ENCODE data around the gene MARF1. TPM values are rescaled to one million over a fixed set of nuclear protein-coding genes. Genes with fewer than 3 reads are reported as not detected.

MARF1 gene
- total and polyA plus RNA-seq, 2 of the 8 experiments (the other 6 are each of a cell fraction or from before 2014, with no cell fraction given), result 5.6 to 31.4 TPM

- no peaks in the 10 kb centered on the region for H3K9me3 ChIP-seq (ENCODE audit: insufficient read depth in 2 of 2, low read depth in 1 of 2, low read length in 1 of 2)
- H3K56ac ChIP-seq (replicated peaks; ENCODE audit: insufficient read length, low read depth, low read length), result no peak overlapping the region
- H2BK20ac ChIP-seq (ENCODE audit: low read length), result no peak overlapping the region
- H3K23me2 ChIP-seq (ENCODE audit: low read depth, low read length), result no peaks in the 10 kb centered on the region
- no peak for TF ChIP-seq EZH2 (IDR thresholded peaks at IDR 0.05; ENCODE audit: low read depth, low read length, severe bottlenecking)
- TF ChIP-seq HDAC2 (IDR thresholded peaks at IDR 0.05; ENCODE audit: borderline replicate concordance in 1 of 2, low read depth in 2 of 2, low read length in 2 of 2), result no peak
- TF ChIP-seq TAF7 (optimal IDR thresholded peaks at IDR 0.05; ENCODE audit: borderline replicate concordance, low read depth, low read length), result no peak
- no peak for TF ChIP-seq KDM1A (IDR thresholded peaks at IDR 0.05; ENCODE audit: borderline replicate concordance, low read length)
- no peak for TF ChIP-seq MAX (IDR thresholded peaks at IDR 0.05)
- TF ChIP-seq TBP (IDR thresholded peaks at IDR 0.05; ENCODE audit: low read depth, low read length), result no peak
- TF ChIP-seq POLR2AphosphoS5 (IDR thresholded peaks at IDR 0.05; ENCODE audit: low read depth, low read length), result no peak
- no peak for TF ChIP-seq CEBPB (IDR thresholded peaks at IDR 0.05; ENCODE audit: low read depth, low read length)
- TF ChIP-seq GTF2F1 (IDR thresholded peaks at IDR 0.05; ENCODE audit: borderline replicate concordance, low read depth, low read length), result no peak
- TF ChIP-seq RNF2 (IDR thresholded peaks at IDR 0.05; ENCODE audit: borderline replicate concordance, low read depth, low read length, missing control alignments, poor library complexity, severe bottlenecking), result no peak
- no peak for TF ChIP-seq NANOG (IDR thresholded peaks at IDR 0.05; ENCODE audit: insufficient read depth, low read depth, low read length, poor library complexity, severe bottlenecking)
- TF ChIP-seq JUN (IDR thresholded peaks at IDR 0.05; ENCODE audit: low read depth, low read length), result no peak
- TF ChIP-seq YY1 (IDR thresholded peaks at IDR 0.05; ENCODE audit: low read depth, low read length), result no peak
- ChIA-PET CTCF (ENCODE audit: partially characterized antibody) (interaction anchor here (0.7 kb wide), 1 partner anchor 22 kb away, joined by 4 read pairs; no protein-coding TSS in a partner anchor), POLR2A (ENCODE audit: partially characterized antibody) (interaction anchor here (0.9 kb wide), 1 partner anchor 64 kb away, joined by 3 read pairs; the partner anchor contains the start of gene MARF1)
- H3K4me1 ChIP-seq (replicated peaks in 1 of 4; ENCODE audit: control insufficient read depth in 3 of 4, insufficient read depth in 4 of 4, low read length in 3 of 4), result no peaks in the 10 kb centered on the region
- H3K27ac ChIP-seq (ENCODE audit: low read depth, low read length), result no peak overlapping the region
- H2AK5ac ChIP-seq (ENCODE audit: low read depth, low read length), result no peak overlapping the region
- no peak overlapping the region for H3K23ac ChIP-seq (ENCODE audit: insufficient read length)
- H4K91ac ChIP-seq (replicated peaks; ENCODE audit: insufficient read length, low read length), result no peak overlapping the region
- H3K4ac ChIP-seq (replicated peaks; ENCODE audit: insufficient read length, low read depth, low read length), result no peak overlapping the region
- no peaks in the 10 kb centered on the region for H3K79me1 ChIP-seq (ENCODE audit: low read depth, low read length)
- no peaks in the 10 kb centered on the region for H4K20me1 ChIP-seq (replicated peaks in 1 of 2; ENCODE audit: control insufficient read depth in 1 of 2, insufficient read depth in 2 of 2, low read length in 2 of 2)
- DNase-seq (ENCODE audit: low read depth in 1 of 2, low spot score in 2 of 2) (no peak), FAIRE-seq (no peak)
- no peak overlapping the region for H3K18ac ChIP-seq (ENCODE audit: extremely low read depth, low read length)
- no peaks in the 10 kb centered on the region for H3K79me2 ChIP-seq (ENCODE audit: control insufficient read depth in 1 of 2, insufficient read depth in 2 of 2, low read length in 2 of 2)
- H3K14ac ChIP-seq (ENCODE audit: insufficient read length), result no peak overlapping the region
- no peak overlapping the region for H3K4me3 ChIP-seq (ENCODE audit: extremely low read depth in 1 of 4, insufficient read depth in 2 of 4, low read depth in 3 of 4, low read length in 4 of 4)
- no peak overlapping the region for H3K9ac ChIP-seq (replicated peaks in 1 of 4; ENCODE audit: extremely low read depth in 1 of 4, low read depth in 3 of 4, low read length in 3 of 4)
- H2AFZ ChIP-seq (ENCODE audit: low read length), result no peak overlapping the region
- 84% methylated on average over 4 of the region's 4 CpGs; no CpG with 5 or more reads in 1 of the 2 experiments for WGBS, 2 experiments (ENCODE audit: extremely low coverage in 1 of 2, insufficient coverage in 1 of 2, insufficient read length in 1 of 2, insufficient replicate concordance in 2 of 2, low coverage in 1 of 2, low lambda C conversion rate in 2 of 2, missing lambda C conversion rate in 1 of 2)
- no peaks in the 10 kb centered on the region for H3K27me3 ChIP-seq (replicated peaks in 1 of 4; ENCODE audit: control insufficient read depth in 3 of 4, extremely low read depth in 1 of 4, insufficient read depth in 3 of 4, low read length in 3 of 4)
- H3K4me2 ChIP-seq (ENCODE audit: insufficient read depth in 1 of 2, low read depth in 2 of 2, low read length in 2 of 2), result no peak overlapping the region
- H4K8ac ChIP-seq (ENCODE audit: extremely low read depth, insufficient read depth, low read length), result no peak overlapping the region
- no peak overlapping the region for H4K5ac ChIP-seq (ENCODE audit: insufficient read length, low read depth, low read length)
- no peak overlapping the region for H2BK120ac ChIP-seq (replicated peaks; ENCODE audit: low read depth, low read length)
- H2BK5ac ChIP-seq (ENCODE audit: low read depth, low read length), result no peak overlapping the region
- no peak overlapping the region for H2BK15ac ChIP-seq (ENCODE audit: low read length)
- peaks cover 0 to 6% (median 2%) of the 10 kb centered on the region in 4 experiments; a peak in 1 of 8 replicates for H3K36me3 ChIP-seq (ENCODE audit: control insufficient read depth in 2 of 4, insufficient read depth in 4 of 4, low read length in 3 of 4)
- no peak overlapping the region for H2BK12ac ChIP-seq (ENCODE audit: low read depth, low read length)
Observed at GRCh38 chr16:15578824-15579223, 64.1 kb downstream of the MARF1 start.

Measured in H1 (cell line).